Hepatocyte (in vitro differentiated cells): ENCODE data around the gene LAMB2.

ENCODE experiments used
- CTCF ChIP-seq: fragments of 200-600 bp; sonication (generic); IDR thresholded peaks from 2 replicates; pipeline ENCODE4 v1.5.1; 2016; ENCODE audit warnings: antibody characterized with exemption, mild to moderate bottlenecking; ENCODE audit not compliant: poor library complexity
- EZH2 ChIP-seq: fragments of 200-600 bp; sonication (generic); IDR thresholded peaks from 2 replicates; pipeline ENCODE4 v1.6.1; 2016; ENCODE audit warnings: antibody characterized with exemption, mild to moderate bottlenecking, borderline replicate concordance

GRCh38 chr3:49165771-49166751 is 33.2 kb upstream of the LAMB2 start, which contains the start of gene CCDC71:
- TF ChIP-seq CTCF (no peak), EZH2 (no peak)
